Fibroblast of pulmonary artery (primary cell): ENCODE data around the gene SMYD1.

Source experiments
- DNase-seq: peaks from one replicate; pipeline ENCODE4 v3.0.0-alpha.2; 2010; ENCODE audit warnings: low read depth
- H3K4me3 ChIP-seq: replicated peaks from 2 replicates; pipeline ENCODE4 v1.5.1; 2011; ENCODE audit warnings: low read depth, mild to moderate bottlenecking, control low read depth, low read length, moderate library complexity
- CTCF ChIP-seq: IDR thresholded peaks from 2 replicates; pipeline ENCODE4 v1.5.1; 2011; ENCODE audit warnings: mild to moderate bottlenecking, control low read depth, low read length, inconsistent platforms; ENCODE audit errors: missing control alignments

SMYD1 gene

DNA sequence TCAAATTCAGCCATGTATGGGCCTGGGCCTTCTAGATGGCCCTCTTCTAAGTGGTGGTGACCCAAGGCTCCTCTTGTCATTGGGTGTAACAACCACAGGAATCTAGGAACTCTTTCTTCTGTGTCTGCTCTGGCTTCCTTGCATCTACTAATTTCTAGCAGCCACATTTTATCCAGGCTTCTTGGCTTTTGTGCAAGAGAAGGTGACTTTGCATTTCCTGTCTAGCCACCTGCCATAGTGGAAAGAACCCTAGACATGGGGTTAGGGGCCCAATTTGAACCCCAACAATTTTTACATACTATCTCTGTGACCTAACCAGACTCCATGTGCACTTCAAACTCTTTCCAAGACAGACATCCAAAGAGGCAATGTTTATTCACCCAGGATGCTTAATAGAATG is 25.1 kb downstream of the SMYD1 start:
- TF ChIP-seq CTCF, result no peak
- no peak for DNase-seq
- H3K4me3 ChIP-seq, result no peak overlapping the region

DNA sequence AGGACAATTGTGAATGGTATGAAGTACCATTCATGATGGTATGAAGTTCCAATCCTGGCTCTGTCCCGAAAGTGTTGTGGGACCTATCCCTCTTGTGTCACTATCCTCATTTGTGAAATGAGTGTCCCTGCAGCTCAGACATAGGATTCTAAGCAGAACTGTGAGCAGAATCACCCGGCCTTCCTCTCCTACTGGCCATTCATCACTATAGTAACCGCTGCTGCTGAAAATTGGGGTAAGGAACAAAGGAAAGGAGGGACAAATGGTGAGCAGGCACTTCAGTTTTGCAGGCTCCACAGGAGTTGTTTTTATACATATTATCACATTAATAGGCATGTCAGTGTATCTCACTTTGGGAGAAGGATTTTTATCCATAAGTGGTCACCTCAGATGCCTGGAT is 27.4 kb downstream of the SMYD1 start:
- TF ChIP-seq CTCF, result no peak
- DNase-seq, result no peak
- no peak overlapping the region for H3K4me3 ChIP-seq

DNA sequence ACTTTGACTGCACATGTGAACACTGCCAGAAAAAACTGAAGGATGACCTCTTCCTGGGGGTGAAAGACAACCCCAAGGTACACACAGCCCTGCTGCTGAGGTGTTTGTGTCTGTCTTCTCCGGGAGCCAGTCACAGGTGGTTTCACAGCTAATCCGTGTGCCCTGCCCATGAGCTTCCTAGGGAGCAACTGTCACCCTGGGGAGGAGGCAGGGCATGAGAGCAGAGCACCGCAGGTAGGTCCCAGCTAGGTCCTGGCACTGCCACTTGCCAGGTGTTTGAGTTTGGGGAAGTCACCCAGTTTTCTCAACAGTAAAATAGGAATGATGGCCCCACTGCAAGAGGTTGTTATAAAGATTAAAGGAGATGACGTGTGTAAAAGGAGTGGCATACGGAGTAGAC is 29.1 kb downstream of the SMYD1 start:
- DNase-seq, result no peak
- no peak overlapping the region for H3K4me3 ChIP-seq
- TF ChIP-seq CTCF, result no peak

DNA sequence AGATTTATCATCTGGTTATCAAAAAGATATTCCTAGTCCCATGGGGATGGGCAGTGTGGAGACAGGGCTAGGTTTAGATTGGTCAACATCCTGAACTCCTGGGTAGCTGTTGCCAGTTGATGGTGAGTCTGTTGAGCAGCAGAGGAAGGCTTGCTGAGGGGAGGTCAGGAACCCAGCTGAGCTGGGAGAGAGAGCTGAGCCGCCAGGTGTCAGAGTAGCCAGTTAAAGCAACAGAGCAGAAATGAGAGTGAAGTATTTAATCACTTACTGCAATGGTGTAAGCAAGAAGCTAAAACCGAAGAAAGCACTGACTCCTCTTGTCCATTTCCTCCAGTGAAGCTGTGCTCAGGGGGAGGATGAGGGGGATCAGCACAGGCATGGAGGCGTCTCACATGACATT is 29.6 kb downstream of the SMYD1 start:
- no peak overlapping the region for H3K4me3 ChIP-seq
- DNase-seq, result no peak
- TF ChIP-seq CTCF, result no peak

DNA sequence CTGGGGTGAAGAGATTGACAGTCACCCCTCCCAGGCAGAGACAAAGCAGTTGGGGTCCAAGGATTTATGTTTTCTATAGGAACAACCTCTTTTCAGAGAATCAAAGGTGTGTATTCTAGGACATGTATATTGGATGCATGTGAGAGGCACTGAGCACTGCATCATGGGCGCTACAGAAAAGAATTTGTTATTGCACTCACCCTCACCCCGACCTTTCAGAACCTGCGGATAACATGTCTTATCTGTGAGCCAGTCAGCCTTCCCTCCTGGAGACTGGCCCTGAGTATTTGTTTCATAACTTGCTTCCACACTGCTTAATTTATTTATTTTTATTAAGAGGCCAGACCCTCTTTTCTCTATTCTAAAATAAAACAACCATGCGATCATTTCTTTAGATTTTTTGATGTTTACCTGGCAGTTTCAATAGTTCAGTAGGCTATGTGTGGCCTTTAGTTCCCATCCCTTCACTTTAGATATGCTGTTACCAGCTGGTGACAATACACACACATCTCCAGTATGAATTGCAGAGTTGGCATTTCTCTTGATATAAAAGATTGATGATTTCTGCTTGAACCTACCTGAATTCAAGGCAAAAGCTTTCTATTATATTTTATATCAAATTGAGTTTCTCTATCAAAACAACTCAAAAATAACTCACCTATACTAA is 30.4 kb downstream of the SMYD1 start:
- no peak for DNase-seq
- H3K4me3 ChIP-seq, result no peak overlapping the region
- TF ChIP-seq CTCF, result no peak

DNA sequence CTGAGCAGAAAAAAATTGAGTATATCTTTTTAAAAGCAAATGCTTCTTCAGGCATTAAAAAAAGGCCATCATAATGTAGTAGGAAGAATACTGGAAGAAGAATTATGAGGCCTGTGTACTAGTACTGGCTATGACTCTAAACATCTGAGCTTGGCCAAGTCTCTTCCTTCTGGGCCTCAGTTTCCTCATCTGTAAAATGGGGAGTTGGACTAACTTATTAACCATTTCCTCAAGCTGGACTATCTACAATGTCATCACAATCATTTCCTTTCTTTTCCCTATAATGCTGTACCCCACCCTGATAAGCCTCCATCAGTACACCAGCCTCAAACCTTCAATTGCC is 30.9 kb downstream of the SMYD1 start:
- no peak overlapping the region for H3K4me3 ChIP-seq
- TF ChIP-seq CTCF, result no peak
- no peak for DNase-seq

- TF ChIP-seq CTCF, result no peak
- peak; percentile 7 for DNase-seq
Observed at GRCh38 chr2:88099798-88100488, 32.3 kb downstream of the SMYD1 start.

More at GRCh38 chr2:88099798-88100488, 32.3 kb downstream of the SMYD1 start:
- no peak overlapping the region for H3K4me3 ChIP-seq
